T47D (cell line): ENCODE data around the gene KLHL22.
"Not testable (repeated sequence)": the region's sequence is repeated elsewhere in the genome, so short reads cannot be mapped to it uniquely, and the experiment has no call there.

Experiments used
- DNase-seq, 2 experiments: peaks; one replicate each; pipeline versions ENCODE4 v3.0.0 to v3.0.0-alpha.2; 2011 to 2012; ENCODE audit warnings: low read depth in 1 of 2, low spot score in 1 of 2
- JUND ChIP-seq: IDR thresholded peaks from 2 replicates; pipeline ENCODE4 v1.6.1; 2012; ENCODE audit warnings: low read depth
- in situ Hi-C: cut with HindIII; loops from 2 replicates; pipeline ENCODE4 v1.10.0; 2016; ENCODE audit warnings: low sequenced_read_pairs, low pct_unique_long_range_greater_than_20kb

Gene KLHL22

DNA sequence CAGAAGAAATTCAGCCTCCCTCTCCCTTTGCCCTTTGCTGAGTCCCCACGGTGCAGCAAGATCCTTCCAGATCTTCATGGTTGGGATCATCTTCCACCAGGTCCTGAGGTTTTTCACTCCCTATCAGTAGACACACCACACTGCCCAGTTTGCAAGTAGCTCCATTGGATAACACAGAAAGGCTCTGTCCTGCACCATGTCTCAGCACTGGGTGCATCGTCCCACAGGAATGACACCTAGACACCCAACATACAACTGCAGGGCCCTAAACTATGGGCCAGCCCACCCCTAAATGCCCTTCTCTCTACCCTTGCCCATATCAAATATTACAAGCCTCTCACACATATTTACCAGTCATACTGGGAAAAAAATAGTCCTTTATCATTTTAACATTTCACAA lies 9.4 kb downstream of the KLHL22 start:
- no peak for TF ChIP-seq JUND
- no peak for DNase-seq

DNA sequence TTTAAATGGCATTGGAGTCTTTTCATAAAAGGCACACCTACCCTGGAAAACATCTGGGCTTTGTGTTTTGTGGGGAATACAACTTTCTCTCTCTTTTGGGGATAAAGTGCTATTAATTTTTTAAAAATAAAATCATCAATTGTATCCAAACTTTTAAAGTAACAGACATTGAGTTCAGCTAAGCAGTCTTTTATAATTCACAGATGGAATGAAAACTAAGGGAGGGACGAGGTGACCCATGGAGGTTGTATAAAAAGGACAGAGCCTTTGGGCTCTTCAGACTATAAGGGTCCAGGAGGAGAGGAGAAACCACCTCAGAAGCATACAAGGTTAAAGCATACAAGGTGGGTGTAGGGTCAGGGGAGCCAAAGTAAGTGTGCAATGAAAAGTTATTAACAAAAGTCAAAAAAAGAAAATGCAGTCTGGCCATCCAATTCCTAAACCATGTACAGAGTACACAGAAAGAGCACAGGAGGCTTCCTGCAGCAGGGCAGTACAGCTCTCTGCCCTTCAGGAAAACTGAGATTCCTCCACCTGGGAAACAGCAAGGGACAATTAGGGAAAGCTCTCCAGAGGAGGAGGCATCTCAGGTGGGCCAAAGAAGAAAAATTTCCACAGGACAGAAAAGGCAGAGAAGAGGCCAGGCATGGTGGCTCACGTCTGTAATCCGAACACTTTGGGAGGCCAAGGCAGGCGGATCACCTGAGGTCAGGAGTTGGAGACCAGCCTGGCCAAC lies 10.5 kb downstream of the KLHL22 start:
- in situ Hi-C loops = no loop called here
- no peak for DNase-seq
- TF ChIP-seq JUND = no peak

More for the DNA sequence above, 9.4 kb downstream of the KLHL22 start:
- in situ Hi-C loops = no loop called here

DNA sequence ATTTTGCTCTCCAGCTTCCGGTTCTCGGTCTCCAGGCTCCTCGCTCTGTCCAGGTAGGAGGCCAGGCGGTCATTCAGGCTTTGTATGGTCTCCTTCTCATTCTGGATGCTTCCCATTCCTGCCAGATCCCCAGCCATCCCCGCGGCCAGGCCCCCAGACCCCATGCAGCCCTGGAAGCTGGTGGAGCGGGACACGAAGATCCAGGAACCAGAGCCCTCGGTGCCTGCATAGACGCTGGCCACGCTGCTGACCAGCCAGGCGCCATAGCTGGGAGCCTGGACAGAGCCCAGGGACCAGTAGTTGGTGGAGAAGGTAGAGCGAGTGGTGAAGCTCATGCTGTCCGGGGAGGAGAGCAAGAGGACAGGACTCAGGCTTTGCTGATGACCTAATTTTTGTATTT lies 11.8 kb downstream of the KLHL22 start:
- in situ Hi-C loops = no loop called here
- DNase-seq = no peak
- TF ChIP-seq JUND = no peak

DNA sequence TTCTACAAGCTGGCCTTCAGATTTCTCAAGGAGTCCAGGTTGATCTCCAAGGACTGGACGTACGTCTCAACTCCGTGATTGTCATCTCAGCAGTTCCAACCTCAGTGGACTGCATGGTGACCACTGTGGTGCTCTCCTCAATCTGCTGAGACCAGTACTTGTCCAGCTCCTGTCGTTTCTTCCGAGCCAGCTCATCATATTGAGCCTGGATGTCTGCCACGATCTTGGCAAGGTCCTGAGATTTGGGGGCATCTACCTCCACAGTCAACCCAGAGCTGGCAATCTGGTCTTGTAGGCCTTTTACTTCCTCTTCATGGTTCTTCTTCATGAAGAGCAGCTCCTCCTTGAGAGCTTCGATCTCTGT lies 12.5 kb downstream of the KLHL22 start:
- DNase-seq, in situ Hi-C loops: not testable (repeated sequence)

DNA sequence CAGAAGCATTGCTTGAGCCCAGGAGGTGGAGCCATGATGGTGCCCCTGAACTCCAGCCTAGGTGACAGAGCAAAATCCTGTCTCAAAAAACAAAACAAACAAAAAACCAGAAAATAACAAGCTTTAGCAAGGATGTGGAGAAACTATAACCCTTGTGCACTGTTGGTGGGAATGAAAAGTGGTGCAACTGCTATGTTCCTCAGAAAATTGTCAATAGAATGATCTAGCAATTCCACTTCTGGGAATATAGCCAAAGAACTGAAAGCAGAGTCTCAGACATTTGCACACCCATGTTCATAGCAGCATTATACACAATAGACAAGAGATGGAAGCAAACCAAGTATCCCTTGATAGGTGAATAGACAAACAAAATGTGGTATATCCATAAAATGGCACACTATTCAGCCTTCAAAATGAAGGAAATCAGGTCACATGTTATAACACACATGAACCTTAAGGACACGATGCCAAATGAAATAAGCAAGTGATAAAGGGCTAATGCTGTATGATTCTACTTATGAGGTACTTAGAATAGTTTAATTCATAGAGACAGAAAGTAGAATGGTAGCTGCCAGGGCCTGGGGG lies 15.9 kb downstream of the KLHL22 start:
- TF ChIP-seq JUND = no peak
- DNase-seq = no peak
- in situ Hi-C loops = no loop called here

DNA sequence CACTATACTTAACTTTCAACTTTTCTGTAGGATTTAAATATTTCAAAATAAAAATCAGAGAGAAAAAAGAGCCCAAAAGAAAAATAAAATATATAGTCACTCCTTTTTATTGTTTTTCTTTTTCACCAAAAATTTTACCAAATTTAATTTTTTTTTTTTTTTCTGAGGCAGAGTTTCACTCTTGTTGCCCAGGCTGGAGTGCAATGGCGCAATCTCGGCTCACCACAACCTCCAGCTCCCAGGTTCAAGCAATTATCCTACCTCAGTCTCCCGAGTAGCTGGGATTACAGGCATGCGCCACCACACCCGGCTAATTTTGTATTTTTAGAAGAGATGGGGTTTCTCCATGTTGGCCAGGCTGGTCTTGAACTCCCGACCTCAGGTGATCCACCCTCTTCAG lies 17.5 kb downstream of the KLHL22 start:
- in situ Hi-C loops, DNase-seq: not testable (repeated sequence)

DNA sequence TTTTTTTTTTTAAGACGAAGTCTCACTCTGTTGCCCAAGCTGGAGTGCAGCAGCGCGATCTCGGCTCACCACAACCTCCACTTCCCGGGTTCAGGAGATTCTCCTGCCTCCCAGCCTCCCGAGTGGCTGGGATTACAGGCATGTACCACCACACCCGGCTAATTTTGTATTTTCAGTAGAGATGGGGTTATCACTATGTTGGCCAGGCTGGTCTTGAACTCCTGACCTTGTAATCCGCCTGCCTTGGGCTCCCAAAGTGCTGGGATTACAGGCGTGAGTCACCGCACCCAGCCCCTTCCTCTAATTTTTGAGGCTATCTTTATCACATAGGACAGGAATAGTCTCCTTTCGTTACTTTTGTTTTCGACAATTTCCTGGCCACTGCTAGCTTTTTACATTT lies 20.0 kb downstream of the KLHL22 start:
- DNase-seq, in situ Hi-C loops: not testable (repeated sequence)

DNA sequence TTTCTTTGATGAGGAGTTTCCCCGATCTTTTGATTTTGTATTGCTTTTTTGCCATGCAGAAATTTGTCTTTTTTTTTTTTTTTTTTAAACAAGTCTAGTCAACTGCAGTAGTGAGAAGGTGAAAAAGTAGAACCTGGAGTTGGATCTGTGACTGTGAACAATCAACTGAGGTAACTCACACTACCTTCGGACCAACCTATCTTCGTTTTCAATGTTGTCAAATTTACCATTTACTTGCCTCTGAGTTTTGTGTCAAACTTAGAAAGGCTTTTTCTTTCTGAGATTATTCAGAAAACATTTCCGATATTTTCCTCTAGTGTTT lies 20.5 kb downstream of the KLHL22 start:
- no peak for TF ChIP-seq JUND
- in situ Hi-C loops = no loop called here
- no peak for DNase-seq

DNA sequence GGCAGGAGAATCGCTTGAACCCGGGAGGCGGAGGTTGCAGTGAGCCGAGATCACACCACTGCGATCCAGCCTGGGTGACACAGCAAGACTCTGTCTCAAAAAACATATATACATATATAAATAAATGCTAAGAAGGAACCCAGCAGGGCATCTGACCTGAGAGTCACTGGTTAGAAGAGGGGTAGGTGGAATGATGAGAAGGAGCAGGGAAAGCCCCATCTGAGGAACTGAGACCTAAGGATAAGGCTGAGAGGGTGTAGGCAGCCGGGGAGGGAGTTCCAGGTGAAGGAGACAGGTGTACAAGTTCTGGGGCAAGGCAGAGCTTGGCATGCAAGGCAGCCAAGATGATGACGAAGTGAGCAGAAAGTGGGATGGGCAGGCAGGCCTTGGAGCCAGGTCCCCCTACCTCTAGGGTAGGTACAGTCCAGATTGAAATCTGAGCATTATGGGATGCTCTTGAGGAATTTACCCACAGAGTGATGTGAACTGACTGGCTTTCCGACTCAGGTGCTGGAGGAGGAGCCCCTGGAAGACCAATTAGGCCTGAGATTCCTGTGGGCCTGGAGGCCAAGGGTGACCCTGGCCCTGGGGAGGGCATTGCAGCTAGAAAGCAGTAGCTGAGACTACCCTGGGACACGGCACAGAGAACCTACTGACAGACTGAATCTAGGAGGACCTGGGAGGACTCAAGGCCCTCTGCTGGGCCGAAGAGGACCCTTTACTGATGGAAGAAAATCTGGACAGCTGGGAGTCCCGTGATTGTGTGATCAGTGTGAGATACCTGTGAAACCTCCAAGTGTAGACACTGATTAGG lies 22.8 kb downstream of the KLHL22 start:
- DNase-seq = peak in 1 of 2 experiments; percentile 80
- TF ChIP-seq JUND = no peak
- in situ Hi-C loops = no loop called here

DNA sequence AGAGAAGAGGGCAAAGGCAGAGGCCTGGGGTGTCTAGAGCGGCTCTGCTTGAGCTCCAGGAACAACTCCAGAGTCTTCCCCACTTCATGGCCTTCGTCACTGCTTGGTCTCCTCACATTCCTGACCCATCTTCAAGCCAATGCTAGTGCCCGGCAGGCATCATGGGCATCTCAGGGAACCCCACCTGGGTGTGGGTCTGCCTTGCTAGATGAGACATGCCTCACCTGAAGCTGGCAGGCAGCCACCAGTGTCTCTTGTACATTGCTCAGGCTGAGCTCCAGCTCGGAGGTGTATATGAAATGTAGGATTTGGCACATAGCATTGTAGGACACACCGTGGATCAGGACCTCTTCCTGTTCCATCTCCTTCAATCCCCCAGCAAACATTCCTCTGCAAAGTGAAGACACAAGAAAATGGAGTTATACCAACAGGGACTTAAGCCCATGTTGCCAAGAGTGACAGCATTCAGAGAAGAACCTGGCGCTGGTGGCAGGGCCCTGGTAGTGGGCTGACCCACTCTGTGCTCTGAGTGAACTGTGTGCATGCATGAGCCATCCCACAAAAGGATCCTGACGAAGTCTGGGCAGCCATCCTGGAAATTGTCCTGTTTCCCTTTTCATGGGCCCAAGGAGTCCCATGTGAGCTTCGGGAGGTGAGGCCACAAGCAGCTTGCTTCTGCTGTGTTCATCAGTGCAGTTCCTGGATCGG lies 24.3 kb downstream of the KLHL22 start:
- no peak for DNase-seq
- in situ Hi-C loops = no loop called here
- TF ChIP-seq JUND = no peak

DNA sequence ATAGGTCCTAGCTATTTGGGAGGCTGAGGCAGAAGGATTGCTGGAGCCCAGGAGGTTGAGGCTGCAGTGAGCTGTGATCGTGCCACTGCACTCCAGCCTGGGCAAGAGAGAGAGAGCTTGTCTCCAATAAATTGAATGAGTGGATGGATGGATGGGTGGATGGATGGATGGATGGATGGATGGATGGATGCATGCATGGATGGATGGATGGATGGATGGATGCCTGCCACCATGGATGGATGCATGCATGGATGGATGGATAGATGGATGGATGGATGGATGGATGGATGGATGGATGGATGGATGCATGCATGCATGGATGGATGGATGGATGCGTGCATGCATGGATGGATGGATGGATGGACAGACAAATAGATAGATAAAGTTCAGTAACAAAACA lies 25.1 kb downstream of the KLHL22 start:
- in situ Hi-C loops, DNase-seq: not testable (repeated sequence)

DNA sequence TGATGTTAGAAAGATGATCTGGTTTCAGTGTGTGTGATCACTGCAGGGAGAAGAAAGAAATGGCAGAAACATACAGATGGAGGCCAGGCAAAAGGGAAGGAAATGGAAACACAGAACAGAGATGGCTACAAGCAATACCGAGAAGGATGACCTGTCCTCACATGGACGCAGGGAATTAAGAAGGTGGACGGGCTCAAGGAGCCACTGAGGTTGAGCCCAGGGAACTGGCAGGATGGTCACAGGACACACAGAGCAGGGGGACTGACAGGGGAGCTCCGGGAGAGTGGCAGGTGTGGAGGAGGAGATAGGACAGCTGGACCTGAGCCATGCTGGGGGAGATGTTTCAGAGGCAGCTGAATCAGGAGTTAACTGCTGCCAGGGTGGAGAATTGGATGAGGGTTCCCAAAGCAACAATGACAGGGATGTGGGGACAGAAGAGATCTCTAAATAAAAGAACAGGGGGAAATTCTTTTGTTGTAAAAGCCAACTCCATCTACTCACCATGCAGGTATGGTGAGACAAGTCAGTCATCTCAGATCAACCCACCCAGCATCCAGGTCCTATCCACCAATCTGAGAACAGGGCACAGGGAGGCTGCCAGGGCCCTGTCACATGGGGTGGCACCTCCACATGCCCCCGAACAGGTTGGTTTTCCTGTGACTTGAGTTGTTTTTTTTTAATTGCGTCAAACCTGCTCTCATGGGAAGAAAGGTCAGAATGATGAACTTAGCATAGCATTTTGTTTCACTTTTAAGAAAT lies 26.3 kb downstream of the KLHL22 start:
- TF ChIP-seq JUND = no peak
- no peak for DNase-seq
- in situ Hi-C loops = no loop called here
